Neural crest cell (in vitro differentiated cells): ENCODE measurements around the gene MEGF6. TPM values are rescaled to one million over a fixed set of nuclear protein-coding genes. Genes with fewer than 3 reads are reported as not detected.

ENCODE experiments used
- DNase-seq: peaks from one replicate; pipeline ENCODE4 v3.0.0; 2021; ENCODE audit warnings: low read depth, mixed read lengths, low spot score
- H3K27ac Mint-ChIP-seq: one replicate; pipeline ENCODE4 v1.8.0; 2021; ENCODE audit warnings: mild to moderate bottlenecking, mixed read lengths; ENCODE audit not compliant: unreplicated experiment
- H3K27me3 Mint-ChIP-seq: 2 replicates; pipeline ENCODE4 v1.8.0; 2021; ENCODE audit warnings: low read depth, mild to moderate bottlenecking, mixed read lengths
- H3K36me3 Mint-ChIP-seq: 2 replicates; pipeline ENCODE4 v1.8.0; 2021; ENCODE audit warnings: low read depth, mild to moderate bottlenecking, mixed read lengths
- H3K4me1 Mint-ChIP-seq: 2 replicates; pipeline ENCODE4 v1.8.0; 2021; ENCODE audit warnings: mixed read lengths
- H3K4me3 Mint-ChIP-seq: one replicate; pipeline ENCODE4 v1.8.0; 2021; ENCODE audit warnings: mild to moderate bottlenecking, mixed read lengths
- H3K9me3 Mint-ChIP-seq: 2 replicates; pipeline ENCODE4 v1.8.0; 2021; ENCODE audit warnings: mixed read lengths
- CTCF ChIP-seq: fragments of 200-600 bp; sonication (generic); conservative IDR thresholded peaks from 2 replicates; pipeline ENCODE4 v1.5.0; 2021; ENCODE audit warnings: antibody characterized with exemption, mild to moderate bottlenecking
- total RNA-seq: library from RNA; stranded (reverse); gene quantifications from 2 replicates; pipeline ENCODE4 v1.2.1, GENCODE V29; 2021

Gene MEGF6
- total RNA-seq, 1 donor from 2014 or later, result 36.7 TPM

GRCh38 chr1:3530086-3530925, 81.0 kb downstream of the MEGF6 start:
- Mint-ChIP-seq H3K36me3 (no peaks in the 10 kb centered on the region), H3K4me3 (peak overlapping the region; percentile 65), H3K27ac (no peak overlapping the region), H3K9me3 (no peaks in the 10 kb centered on the region), H3K27me3 (peaks cover 12% of the 10 kb centered on the region), H3K4me1 (peaks cover 4% of the 10 kb centered on the region)
- peak; percentile 33 for TF ChIP-seq CTCF
- peak; percentile 18 for DNase-seq

GRCh38 chr1:3529099-3529729, 82.1 kb downstream of the MEGF6 start:
- Mint-ChIP-seq H3K4me3 (peak overlapping the region; percentile 54), H3K9me3 (no peaks in the 10 kb centered on the region), H3K27ac (no peak overlapping the region), H3K4me1 (peaks cover 4% of the 10 kb centered on the region), H3K36me3 (no peaks in the 10 kb centered on the region), H3K27me3 (peaks cover 12% of the 10 kb centered on the region)
- no peak for TF ChIP-seq CTCF
- no peak for DNase-seq

GRCh38 chr1:3527774-3528173, 83.5 kb downstream of the MEGF6 start:
- Mint-ChIP-seq H3K9me3 (no peaks in the 10 kb centered on the region), H3K4me3 (no peak overlapping the region), H3K27ac (no peak overlapping the region), H3K4me1 (peaks cover 4% of the 10 kb centered on the region), H3K36me3 (no peaks in the 10 kb centered on the region), H3K27me3 (peaks cover 12% of the 10 kb centered on the region)
- no peak for DNase-seq
- no peak for TF ChIP-seq CTCF

GRCh38 chr1:3525551-3526482, 85.5 kb downstream of the MEGF6 start:
- no peak for TF ChIP-seq CTCF
- Mint-ChIP-seq H3K4me1 (no peaks in the 10 kb centered on the region), H3K36me3 (no peaks in the 10 kb centered on the region), H3K27ac (no peak overlapping the region), H3K9me3 (no peaks in the 10 kb centered on the region), H3K27me3 (peaks cover 9% of the 10 kb centered on the region), H3K4me3 (no peak overlapping the region)
- no peak for DNase-seq

GRCh38 chr1:3524556-3525203, 86.6 kb downstream of the MEGF6 start:
- TF ChIP-seq CTCF, result no peak
- Mint-ChIP-seq H3K27me3 (no peaks in the 10 kb centered on the region), H3K27ac (no peak overlapping the region), H3K36me3 (no peaks in the 10 kb centered on the region), H3K9me3 (no peaks in the 10 kb centered on the region), H3K4me3 (no peak overlapping the region), H3K4me1 (no peaks in the 10 kb centered on the region)
- DNase-seq, result no peak
